GM21825 (cell line): ENCODE data around the gene FNDC3B.
"Not testable (repeated sequence)": the region's sequence is repeated elsewhere in the genome, so short reads cannot be mapped to it uniquely, and the experiment has no call there.

Source experiments
- ATAC-seq: cut with Tn5 transposase; IDR thresholded peaks from one replicate; pipeline ENCODE4 v1.9.1; 2021; ENCODE audit warnings: mild to moderate bottlenecking, moderate library complexity; ENCODE audit not compliant: unreplicated experiment

The FNDC3B gene

DNA sequence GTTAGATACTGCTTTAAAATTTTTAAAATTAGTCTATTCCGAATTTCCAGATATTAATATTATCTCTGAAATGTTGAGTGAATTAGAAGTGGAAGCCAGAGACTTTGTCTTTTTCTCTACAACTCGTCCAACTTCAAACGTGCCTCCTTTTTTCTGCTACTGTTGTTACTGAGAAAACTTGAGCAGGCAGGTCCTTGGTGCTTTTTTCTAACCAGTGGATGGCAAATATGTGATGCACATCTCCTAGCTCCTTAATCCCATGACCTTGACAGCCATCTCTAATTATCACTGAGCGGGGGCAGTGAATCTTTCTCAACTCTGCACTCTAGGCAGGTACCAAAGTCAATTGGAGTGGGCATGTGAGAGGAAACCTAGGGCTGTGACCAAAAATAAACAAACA lies 50.7 kb downstream of the FNDC3B start:
- ATAC-seq, result no peak

DNA sequence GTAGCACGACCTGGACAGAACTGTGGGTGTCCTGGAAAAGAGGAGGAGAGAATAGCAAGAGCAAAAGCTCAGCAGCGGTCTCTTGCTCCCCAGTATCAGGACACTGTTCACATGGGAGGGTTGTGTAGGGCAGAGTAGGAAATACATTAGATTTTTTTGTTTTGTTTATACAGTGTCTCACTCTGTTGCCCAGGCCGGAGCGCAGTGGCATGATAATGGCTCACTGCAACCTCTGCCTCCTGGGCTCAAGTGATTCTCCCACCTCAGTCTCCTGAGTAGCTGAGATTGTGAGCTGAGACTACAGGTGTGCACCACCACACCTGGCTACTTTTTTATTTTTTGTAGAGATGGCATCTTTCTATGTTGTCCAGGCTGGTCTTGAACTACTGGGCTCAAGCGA lies 53.3 kb downstream of the FNDC3B start:
- ATAC-seq, result no peak

DNA sequence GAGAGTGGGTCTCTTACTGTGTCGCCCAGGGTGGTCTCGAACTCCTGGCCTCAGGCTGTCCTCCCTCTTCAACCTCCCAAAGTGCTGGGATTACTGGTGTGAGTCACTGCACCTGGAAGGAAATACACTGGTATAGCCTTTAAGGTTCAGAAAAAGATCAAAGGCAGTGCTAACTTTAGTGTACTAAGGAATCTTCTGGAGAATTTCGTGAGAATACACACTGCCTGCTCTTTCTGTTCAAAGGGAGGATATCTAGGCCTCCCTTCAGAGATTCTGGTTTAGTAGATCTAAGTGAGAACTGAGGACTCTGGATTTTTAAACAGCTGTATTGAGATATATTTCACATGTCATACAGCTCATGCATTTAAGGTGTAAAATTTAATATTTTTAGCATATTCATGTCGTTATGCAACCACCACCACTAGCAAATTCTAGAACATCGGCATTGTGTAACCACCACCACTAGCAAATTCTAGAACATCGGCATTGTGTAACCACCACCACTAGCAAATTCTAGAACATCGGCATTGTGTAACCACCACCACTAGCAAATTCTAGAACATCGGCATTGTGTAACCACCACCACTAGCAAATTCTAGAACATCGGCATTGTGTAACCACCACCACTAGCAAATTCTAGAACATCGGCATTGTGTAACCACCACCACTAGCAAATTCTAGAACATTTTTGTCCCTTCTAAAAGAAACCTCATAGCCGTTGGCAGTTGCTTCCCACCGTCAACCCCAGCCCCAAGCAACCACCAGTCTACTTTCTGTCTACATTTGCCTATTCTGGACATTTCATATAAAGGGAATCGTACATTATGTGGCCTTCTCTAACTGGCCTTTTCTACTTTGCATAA lies 54.4 kb downstream of the FNDC3B start:
- not testable (repeated sequence) for ATAC-seq

DNA sequence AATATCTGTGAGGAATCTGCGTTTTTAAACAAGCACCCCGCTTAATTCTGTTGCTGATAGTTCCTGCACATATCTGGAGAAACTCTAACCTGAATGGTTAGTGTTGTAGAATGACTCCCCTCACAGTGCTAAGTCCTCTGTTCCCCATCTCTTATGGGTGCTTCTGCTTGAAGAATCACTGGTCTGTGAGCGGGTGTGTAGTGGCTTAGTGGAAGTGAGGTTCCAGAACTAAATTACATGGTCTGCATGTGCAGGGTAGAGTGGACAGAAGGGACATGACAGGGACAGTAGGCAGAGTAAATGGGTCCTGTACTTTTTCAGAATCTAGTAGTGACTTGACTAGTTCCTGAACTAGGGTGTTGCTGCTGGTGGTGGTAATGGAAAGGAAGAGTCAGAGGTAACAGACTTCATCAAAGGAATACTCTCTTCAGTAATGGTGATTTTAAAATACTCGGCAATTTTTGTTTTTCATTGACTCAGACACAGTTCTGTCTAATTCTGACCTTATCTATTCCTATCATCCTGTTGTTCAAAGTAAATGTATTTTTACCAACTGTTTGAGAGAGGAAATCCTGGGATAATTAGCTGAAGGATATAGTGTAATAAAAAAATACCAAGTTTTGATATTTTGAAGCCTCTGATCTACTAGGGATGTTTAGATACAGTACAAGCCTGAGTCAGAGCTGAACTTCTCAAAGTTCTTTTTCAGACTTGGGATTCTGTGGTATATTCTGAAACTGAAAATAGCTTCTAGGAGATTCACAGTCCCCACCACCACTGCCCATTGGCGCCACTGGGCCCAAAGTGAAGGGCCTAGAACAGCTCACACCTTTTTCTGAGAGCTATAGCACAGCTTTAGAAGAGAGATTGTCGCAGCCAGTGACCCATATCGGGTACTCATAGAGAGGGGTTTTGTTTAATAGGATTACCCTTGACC lies 55.5 kb downstream of the FNDC3B start:
- ATAC-seq, result peak; percentile 89

DNA sequence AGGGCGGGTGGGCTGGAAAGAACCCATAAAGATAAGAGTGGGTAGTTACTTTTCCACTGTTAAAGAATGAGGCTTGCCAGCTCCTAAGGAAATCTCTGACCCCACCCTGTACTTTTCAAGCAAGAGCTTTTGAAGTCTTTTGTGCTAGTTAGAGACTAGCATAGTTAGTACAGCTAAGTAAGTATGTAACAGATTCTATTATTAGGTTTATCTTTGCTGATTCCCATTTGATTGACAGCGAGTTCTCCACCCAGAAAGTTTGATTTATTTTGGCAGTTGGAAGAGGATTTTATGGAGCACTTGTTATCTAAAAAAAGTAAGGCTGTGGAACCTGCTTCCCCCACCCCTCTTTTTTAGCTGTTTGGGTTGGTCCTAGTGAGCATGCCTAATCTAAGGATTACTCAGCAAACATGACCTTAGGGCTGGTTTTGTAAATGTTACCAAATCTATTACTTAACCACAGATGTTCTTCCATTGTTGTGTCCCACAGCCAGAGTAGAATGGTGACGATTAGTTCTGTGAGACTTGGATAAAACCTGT lies 57.6 kb downstream of the FNDC3B start:
- ATAC-seq, result no peak

DNA sequence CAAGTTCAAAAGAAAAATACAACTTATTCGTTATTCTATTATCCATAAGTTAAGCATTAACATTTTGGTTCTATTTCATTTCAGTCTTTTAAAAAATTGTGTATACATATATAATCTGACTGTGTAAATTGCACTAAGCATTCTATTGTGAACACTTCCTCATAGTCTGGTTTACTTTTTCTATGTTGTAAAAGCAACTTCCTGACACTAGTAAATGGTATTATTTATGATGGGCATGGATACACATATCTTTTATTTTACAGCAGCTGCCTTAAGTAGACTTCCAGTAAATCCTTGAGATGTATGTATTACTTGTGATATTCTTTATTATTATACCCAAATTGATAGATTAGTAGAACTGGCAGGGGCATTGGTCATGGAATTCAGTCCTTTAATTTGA lies 58.2 kb downstream of the FNDC3B start:
- no peak for ATAC-seq

DNA sequence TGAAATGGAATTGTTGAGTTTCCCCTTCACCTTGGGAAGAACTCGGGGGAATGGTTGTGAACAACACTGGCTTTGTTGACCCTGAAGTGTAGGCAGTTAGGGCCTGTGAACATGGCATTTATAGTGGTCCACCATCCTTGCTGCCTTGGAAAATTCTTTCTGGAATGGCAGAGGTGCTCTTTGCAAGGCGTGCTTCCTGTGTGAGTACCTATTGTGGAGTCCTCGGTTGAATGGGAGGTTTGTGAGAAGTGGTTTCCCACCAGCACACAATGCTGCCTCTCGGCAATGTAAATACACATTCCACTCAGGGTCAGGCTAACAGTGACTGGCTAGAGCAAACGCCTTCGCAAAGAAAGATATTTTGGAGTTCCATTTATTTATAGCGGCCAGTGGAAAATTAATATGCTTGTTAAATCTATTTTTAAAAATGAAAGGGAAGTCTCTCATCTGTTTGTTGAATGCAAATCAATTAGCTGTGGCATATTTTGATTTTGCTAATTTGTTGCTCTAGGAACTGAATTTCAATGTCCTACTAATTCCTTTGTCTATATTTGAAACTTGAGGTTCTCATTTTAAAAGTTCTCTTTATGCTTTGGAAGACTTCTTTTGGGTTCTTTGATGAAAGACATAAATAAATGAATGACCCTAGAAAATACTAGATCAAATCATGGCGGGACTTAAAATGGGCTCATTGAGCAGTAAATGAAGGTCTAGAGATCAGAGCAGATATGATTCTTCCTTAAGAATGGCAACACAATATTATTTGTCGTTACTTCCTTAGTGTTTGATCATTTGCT lies 59.5 kb downstream of the FNDC3B start:
- no peak for ATAC-seq

DNA sequence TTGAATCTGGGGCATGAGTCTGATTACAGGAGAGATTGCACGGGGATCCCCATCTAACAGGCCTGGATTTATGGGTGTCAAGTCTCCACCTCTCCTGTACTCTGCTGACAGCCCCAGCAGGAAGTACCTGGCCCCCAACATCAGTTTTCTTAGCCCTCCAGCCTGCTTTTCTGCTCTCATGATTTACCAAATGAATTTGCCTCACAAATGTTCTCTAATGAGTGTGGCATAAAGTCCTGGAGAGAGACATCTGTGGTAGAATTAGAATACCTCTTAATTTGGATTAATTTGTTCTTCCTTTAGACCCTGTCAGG lies 60.1 kb downstream of the FNDC3B start:
- no peak for ATAC-seq

DNA sequence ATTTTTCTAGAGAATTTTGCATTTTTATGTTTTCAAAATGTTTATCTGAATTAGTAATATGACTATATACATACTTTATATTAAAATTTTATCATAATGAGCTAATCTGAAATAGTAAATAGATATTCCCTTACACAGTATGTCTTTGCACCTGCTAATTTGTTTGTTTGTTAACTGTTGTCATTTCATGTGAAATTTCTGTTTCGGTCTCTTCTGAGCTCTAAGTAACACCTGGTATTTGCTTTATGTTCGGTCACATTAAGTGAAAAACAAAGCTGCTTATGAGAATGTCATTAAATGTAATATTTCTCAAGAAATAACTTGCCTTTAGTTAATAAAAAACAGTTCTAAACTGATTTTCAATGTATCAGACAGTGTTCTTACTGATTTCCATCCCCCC lies 61.1 kb downstream of the FNDC3B start:
- ATAC-seq, result peak; percentile 32

DNA sequence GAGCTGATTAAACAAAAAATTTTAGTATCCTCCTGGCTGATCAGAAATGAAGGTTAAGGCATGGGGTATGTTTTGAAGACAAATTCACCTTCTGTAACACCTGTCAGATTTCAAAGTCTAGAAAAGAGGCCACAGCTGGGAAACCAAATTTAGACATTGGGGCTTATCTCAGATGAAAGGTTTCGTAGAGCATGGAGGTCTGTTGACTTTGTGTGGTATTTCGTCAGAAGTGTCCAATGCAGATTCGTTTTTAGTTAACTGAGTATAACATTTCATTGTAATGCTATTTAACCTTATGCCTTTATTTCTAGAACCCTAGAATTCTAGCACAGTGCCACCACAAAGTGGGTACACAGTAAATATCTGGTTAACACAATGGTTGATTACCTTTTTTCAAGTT lies 61.7 kb downstream of the FNDC3B start:
- peak; percentile 46 for ATAC-seq

DNA sequence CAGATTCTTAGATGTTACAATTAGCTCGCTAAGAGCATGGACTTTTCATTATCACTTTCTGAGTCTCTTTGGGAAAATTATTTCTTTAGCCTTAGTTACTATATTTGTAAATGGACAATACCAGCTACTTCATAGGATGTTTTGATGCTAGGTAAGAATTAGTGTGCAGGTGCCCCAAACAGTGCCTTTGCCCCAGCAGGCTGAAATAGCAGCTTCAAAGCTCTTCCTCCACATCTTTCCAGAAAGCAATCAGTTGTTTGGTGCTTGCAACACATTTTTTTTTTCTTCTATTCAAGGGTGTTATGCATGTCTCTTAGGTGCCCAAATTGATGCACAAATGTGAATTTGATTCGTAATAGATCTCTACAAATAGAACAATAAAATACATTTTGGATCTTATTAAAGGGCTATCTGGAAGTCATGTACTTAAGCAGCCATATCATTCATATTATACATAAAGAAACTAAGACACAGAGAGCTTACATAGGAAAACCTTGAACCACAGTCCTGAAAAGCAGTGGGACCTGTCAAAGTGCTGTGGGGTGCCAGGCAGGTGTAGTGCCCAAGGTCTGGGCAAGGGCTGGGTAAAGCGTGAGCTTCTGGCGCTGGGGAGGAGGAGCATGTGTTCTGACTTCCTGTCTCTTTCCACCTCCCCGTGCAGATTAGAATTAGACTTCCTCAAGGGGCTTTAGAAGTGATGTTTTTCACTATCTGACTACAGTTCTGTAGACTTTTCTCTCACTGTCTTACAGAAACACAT lies 62.9 kb downstream of the FNDC3B start:
- ATAC-seq, result peak; percentile 38

DNA sequence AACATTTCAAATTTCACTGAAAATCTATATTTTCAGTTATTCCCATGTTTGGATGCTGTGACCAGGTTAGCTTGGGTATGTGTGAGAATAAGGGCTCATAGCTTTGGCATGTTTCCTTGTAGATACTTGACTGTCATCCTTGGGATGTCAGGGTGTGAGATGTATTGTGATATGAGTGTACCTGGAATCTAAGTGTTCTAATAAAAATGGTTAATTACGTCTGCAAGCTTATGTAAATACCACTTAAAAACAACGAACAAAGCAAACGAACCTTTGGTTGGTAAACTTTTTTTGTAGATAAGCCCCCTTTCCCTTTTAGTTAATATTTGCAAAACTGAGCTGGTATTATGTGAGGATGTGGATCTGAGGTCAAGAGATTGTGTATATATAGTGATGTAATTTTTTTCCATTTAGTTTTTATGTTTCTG lies 63.5 kb downstream of the FNDC3B start:
- no peak for ATAC-seq

DNA sequence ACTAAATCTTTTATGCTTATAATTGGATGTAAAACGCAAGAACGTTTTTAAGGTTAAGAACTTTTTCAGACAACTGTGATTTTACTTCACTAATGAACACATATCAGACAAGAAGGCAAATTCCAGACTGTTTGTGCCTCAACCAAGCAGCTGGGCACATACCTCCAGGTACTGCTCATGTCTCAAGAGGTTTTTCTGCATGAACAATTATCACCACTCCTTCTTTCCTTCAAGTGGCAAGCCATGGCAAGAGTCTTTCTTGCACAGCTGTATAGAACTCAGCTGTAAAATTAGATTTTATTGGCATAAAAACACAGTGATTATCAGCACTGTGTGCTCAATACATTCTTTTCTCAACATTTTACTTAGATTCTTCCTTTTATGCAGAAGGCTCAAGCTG lies 64.3 kb downstream of the FNDC3B start:
- no peak for ATAC-seq

DNA sequence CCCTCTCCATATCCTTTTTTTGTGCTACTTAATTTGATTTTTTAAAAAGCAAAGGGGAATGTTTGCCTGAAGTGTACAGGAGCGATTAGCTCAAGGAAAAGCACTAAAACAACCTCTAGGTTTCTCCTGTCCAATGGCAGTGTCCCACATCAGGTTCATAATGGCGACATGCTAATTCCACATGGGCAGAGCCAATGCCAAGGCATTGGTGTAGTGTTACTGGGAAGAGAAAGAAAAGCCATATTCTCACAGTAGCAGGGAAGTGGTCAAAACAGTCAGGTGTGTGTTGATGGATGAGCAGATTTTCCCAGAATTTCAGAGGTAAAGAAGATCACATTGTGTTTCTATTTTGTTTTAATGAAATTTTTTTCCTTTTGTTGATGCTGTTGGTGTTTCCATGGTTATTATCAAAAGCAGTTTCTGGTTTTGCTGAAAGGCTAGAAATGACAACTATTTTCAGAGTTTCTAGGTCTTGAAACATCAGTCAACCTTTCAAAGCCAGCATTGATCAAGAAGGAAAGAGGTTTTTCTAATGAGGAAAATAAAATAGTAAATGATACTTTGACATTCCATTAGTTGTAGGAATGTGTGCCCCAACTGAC lies 65.2 kb downstream of the FNDC3B start:
- no peak for ATAC-seq

DNA sequence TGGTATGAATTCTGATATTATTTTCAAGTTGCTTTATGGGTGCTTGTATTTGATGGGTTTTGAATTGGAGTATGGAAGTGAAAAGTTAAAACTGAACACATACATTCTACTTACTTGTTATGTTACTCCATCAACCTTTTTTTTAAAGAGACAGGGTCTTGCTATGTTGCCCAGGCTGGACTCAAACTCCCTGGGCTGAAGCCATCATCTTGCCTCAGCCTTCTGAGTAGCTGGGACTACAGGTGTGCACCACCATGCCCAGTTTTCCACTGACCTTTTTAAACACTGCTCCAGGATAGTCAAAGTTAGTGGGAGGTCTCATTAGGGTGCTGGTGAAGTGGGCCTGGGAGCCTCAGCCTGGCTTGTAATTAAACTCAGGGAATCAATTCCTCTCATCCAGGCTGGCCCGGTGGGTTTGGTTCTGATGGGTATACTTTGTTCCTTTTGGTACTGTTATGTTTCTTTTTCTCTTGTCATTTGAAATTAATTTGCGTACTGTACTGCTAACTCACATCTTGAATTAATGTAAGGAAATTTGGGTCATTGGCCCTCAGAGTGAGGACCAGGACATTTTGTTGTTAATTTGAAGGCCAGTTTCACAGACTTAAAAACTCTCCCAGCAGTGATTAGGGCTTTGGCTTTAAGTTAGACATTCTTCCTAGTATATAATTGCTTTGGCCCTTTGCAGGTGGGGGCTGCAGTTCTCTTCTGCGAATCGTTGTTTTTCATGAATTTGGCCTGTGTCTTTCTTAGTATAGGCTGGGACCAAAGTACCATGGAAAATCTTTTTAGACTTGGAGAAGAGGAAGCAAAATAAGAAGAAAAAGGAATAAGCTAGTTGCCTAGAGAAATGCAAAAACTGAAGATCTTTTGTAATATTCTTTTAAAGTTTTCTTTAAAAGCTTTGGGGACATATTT lies 66.9 kb downstream of the FNDC3B start:
- ATAC-seq, result no peak

DNA sequence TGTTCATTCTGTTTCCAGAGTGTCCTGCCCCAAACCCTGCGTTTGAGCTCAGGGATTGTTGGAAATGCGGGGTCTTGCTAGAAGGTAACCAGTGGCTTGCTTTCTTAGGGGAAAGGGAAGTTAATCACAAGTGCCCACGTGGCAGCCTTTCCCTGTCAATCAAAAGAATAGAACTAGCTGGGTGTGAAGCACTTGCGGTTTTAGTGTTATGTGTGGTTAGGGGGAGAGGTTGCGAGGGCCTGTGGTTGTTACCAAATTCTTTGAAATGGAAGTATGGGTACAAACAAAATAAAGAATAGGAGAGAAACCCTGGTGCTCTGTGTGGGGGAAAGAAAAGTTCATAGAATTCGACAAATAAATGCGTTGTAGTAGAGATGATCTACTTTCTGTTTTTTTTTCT lies 67.6 kb downstream of the FNDC3B start:
- ATAC-seq, result peak; percentile 55

DNA sequence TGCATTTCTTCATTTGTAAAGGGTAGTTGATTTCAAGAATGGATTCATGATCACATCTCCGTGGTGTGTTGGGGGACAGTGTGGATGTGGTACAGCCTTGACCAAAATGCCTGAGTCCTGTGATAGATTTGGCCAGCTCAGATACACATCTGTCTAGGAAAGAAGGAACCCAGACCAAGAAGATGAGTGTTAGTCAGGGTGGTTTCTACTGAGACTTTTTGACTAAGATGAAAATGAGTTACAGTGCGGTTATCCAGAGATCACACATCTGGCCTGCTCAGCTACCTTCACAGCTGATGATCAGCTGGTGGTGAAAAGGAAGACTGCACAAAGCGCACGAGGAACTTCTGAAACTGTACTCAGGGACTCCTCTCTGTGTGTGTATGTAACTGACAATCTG lies 68.0 kb downstream of the FNDC3B start:
- ATAC-seq, result peak; percentile 88

DNA sequence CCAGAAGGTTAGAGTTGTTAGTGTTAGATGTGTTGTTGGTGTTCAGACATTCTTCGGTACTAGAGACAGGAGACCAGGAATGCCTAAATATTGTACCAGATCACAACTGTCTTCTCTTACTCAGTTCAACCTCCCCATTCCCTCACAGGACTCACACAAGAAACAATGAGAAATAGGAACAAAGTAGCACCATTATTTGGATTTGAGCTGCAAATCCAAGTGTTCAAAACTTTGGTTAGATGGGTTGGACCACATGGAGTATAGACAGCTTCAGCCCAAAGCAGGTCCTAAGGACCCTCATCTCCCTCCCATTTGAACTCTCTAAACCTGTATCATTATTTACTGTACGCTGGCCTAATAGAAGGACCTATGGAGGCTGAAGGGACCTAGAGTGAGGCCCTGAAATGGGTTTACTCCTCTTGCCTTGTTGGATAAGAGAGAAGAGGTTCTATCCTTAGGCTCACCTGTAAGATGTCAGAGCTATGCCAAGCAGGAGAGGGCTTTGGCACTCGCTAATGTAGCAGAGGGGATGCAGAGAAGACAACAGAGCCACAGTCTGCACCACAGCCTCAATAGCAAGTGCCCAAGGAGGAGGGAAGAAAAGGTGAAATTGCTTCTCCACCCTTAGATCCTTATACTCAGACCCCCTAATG lies 70.9 kb downstream of the FNDC3B start:
- ATAC-seq, result no peak
